Forelimb muscle (tissue), 1 donor: Measurements from ENCODE around the gene ADAMTS12. TPM values are rescaled to one million over a fixed set of nuclear protein-coding genes. Genes with fewer than 3 reads are reported as not detected.

Experiments used
- DNase-seq: peaks from one replicate; pipeline ENCODE4 v3.0.0-alpha.2; 2013; ENCODE audit warnings: low read depth
- polyA plus RNA-seq: library from polyadenylated mRNA; unstranded; fragments of 120-200 nt; gene quantifications from one replicate; pipeline ENCODE4 v1.2.1, GENCODE V29; 2013; ENCODE audit not compliant: insufficient read length

The ADAMTS12 gene
- polyA plus RNA-seq, 1 donor, result 16.8 TPM

DNA sequence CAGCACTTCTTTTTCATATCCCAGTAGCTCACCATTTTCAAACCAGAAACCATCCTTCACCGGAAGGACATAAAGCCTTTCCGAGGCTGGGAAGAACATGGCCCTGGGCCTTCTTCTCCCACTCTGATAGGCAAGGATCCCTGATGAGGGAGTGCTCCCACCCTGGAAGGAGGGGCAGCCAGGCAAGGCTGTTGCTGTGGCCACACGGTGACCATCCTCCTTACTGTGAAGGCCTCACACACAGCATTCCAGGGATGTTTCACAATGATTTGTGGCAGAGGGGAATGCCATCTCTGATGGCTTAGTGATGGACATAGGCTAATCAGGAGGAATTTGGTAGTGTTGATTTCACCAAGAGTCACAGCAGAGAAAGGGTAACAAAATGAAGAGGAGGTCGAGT is 130.7 kb downstream of the ADAMTS12 start:
- DNase-seq, result no peak

DNA sequence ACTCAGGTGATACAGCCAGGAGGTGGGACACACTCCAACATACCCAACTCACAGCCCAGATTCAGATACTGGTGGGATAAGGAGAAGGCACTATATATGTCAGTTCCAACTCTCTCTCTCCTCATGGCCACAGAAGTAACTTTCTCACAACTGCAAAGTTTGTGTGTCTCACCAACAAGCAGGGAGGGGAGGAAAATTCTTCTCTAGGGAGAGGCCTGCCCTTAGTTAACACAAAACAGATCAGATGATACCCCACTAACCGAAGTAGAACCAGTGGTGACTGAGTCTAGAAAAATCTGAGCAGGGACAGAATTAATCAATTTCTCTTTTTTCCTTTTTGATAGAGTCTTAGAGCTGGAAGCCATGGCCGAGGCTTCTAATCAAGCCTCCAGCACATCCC is 133.1 kb downstream of the ADAMTS12 start:
- no peak for DNase-seq

DNA sequence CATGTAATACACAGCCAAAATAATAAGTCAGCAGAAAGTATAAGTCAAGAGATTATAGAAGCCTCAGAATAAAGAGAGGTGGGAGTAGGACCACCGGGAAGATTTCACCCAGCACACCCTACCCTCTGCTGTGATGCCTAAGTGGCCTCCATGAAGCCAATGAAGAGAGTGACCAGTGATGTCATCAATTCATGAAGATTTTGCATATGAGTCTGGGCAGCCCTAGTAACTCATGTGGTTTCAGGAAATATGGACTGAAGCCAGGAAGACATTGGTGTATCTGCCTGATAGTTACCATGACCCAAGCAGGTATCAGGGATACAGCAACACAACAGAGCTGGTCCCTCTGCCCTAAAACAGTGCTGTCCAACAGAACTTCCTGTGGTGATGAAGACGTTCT is 135.3 kb downstream of the ADAMTS12 start:
- DNase-seq, result no peak

DNA sequence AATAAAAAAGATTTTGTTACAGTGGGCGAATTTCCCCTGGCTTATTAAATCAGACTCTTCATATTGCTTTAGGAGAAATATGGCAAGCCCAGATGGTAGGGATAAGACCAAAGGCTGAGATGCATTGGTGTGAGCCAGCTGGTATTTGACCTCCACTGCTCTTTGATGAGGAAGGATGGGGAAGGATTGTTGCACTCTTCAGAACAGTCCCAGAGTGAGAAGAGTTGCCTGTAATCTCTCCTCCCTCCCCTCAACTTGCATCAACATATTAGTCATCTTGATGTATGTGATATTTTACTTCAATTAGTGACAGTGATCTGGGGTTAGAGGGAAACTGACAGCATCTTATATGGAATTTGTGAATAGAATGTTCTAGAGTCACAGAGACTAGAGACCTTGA is 136.6 kb downstream of the ADAMTS12 start:
- no peak for DNase-seq

DNA sequence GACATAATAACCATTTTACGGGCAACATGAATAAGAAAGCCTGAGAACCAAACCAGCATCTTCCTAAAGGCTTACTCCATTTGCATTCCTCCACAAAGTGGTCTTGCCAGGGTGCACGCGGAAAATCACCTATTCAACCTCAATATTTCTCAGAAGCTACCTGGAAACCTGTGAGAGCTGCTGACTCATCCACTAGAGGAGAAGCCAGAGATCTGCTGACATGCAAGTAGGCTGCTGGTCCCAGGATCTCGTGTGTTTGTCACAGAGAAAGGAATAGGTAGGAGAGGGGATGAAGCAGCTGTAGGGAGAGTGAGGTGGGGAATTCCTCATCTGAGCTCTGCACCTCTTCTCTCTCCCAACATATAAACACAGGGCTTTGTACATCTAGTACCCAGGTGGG is 138.1 kb downstream of the ADAMTS12 start:
- DNase-seq, result no peak

DNA sequence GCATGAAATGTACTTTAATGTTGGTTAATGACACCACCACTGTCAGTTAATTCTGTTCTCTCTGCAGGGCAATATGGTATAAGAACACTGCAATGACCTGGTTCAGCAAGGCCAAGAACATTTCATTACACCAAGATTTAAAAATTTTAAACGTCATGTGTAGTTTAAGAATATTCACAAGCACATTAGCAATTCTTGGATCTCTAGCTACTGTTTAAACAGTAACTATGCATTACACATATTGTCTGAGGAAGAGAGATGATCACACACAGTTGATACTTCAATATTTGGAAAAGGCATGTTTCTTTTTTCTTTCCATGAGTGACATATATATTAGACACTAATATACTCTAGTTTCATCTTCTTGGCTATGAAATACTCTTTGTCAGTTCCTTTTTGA is 143.0 kb downstream of the ADAMTS12 start:
- DNase-seq, result no peak

DNA sequence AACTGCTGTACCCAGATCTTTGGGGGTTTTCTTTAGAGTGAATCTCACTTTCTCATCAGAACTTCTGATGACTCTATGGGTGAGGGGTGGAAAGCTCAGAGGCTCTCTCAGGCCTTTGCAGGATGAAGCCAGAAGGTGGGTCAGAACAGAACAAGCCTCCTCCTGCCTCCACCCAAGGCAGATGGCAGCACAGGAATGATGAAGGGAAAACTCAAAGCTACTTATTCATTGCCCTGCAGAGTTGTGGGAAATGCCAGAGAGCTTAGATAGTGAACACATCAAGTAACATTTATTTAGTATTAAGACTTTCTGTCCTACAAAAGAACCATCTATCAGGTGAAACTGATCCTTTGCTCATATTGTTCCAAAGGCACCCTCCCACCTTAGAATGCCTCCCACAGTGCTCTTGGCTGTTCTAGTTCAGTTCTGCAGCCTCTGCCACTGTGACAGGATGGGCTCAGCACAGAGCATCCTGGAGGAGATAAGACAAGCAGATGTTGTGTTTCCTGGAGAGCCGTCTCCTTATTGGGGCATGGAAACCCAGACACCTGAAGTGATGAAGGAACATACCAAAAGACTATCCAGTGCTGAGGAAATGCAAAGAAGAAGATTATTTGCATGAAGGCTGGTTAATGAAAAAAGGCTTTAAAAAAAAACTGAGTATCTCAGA is 146.6 kb downstream of the ADAMTS12 start:
- DNase-seq, result no peak

DNA sequence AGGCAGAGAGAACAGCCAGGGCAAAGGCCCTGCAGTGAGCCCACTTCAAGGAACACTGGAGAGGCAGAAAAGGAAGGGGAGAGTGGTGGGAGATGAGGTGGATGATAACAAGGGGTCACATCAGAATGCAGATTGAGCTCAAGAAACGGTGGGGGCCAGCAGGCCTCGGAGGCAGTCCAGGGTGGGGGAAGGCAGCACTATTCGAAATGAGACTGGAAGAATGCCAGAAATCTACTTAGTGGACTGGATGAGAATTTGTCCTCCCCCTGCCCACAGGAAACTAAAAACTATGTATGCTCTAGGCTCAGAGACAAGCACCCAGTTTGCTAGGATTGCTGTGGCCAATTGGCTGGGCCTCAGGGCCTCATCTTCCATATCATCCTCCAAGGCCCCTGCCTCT is 148.7 kb downstream of the ADAMTS12 start:
- no peak for DNase-seq

DNA sequence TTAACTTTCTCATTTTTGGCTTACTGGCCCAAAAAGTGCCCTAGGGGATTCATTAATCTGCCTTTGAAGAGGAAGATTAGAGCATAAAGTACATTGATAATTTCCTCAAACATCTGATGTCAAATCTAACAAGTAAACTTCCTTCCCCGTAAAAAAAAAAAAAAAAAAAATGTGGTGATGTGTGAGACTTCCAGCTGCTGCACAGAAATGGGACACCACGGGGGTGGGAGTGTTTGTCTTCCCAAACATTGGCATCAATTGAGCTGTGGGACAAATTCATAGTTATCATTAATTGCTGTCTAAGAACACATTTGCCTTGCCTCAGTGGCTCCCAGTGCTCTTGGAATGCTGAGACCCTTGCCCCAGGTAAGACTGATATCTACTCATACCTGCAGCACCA is 149.6 kb downstream of the ADAMTS12 start:
- no peak for DNase-seq

DNA sequence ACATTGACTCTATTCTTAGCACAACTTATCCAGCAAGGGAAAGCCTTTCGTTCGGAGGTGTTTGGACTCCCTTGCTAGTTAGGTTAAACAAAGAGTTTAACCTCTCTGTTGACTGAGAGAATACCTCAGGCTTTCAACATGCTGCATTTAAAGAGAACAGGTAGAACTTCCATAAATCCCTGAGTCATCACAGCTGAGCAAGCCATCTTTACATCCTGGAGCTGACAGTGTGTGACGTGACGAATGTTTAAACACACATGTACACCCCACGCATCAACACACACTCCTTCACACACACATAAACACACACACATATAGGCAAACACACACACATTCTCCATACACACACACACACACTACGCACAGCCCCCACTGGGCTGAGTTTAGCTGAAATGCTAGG is 152.8 kb downstream of the ADAMTS12 start:
- no peak for DNase-seq

DNA sequence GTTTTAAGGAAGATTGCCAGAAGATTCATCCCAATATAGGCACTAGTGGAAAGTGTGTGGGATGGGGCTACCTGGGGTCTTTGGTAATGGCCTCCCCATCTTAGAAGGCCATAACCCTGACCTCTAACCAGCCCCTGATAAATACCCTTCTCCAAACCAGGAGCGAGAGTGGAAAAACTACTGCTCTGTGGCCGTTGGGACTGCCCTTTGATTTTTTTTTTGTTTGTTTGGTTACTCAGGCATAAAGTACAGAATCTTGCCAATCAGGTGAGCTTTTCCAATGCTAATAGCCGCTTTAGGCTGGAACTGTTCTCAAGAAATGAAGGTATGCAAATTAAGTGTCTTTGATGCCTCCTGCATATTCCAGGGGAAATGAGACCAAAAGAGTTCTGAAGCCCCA is 153.7 kb downstream of the ADAMTS12 start:
- no peak for DNase-seq

DNA sequence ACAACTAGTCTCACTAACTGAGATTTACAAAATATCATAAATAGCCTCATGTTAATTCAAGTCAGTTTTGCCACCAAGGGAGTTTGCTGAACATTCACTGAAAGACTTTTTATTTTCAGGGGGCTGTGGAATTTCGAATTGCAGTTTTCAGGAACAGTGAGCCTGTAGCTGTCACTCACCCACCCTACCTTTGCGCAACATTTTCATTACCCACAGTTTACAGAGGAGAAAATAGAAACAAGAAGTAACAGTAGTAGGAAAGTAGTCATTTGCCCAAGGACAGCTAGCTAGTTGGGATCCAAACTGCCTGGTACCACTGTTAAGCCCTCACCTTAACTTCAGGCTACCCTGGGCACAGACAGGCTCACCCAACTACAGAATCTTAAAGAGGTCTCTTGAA is 154.1 kb downstream of the ADAMTS12 start:
- no peak for DNase-seq

DNA sequence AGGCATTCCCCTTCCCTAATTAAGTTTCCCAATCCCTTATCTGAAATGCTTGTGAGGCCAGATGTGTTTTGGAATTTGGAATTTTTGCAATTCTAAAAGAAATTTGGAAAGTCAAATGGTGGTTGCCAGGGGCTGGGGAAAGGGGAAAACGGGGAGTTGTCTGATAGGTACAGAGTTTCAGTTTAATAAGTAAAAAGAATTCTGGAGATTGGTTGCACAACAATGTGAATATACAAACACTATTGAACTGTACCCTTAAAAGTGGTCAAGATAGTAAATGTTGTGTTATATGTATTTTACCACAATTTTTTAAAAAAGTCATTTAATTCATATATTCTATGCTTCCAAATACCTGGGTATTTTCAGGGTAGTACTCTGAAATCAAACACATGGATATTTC is 154.5 kb downstream of the ADAMTS12 start:
- DNase-seq, result no peak

DNA sequence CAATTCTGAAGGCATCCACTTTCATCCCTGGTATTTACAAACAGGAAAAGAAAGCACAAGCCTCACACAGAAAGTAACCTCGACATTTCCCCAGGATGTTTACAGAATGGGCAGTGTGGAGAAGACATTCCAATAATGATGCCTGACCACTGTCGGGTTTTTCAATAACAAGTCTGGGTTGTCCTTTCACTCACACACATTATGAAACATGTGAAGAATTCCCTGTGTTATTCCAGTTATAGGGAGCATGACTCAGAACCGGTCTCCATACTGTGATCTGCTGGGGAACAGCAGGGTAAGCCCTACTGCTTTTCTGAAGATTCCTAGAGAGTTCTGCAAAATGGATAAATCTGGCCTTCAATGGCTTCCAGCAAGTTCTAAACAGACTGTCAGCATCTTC is 155.3 kb downstream of the ADAMTS12 start:
- no peak for DNase-seq

DNA sequence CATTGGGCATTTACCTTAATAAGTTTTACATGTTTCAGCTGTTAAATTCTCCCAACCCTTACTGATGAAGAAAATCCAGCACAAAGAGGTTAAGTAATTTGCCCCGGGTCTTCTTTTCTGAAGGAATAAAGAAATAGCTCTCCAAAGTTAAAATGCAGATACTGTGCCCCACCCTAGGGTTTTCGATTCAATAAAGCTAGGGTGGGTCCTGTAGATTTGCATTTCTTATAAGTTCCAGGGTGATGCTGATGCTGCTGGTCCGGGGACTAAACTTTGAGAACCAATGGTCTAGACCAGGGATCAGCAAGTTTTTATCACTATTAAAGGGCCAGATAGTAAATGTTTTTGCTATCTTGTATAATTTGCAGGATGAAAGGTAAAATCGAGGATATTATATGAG is 156.7 kb downstream of the ADAMTS12 start:
- DNase-seq, result no peak

DNA sequence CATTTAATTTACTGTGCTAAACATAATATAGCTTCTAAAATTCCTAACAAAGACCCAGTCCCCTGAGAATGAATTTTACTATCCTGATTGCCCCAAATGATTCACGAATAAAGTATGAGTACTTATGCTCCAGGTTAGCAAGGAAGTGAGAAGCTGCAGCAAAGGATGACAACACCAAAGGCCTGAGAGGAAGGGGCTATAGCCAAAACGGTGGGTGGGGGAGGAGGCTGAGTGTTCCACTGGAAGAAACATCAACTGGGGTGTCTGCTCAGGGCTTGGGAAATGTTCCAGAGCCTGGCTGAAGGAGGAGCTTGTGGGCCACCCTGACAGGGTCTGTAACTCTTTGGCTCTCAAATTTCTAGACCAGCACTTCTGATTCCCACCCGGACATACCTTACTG is 157.3 kb downstream of the ADAMTS12 start:
- no peak for DNase-seq

DNA sequence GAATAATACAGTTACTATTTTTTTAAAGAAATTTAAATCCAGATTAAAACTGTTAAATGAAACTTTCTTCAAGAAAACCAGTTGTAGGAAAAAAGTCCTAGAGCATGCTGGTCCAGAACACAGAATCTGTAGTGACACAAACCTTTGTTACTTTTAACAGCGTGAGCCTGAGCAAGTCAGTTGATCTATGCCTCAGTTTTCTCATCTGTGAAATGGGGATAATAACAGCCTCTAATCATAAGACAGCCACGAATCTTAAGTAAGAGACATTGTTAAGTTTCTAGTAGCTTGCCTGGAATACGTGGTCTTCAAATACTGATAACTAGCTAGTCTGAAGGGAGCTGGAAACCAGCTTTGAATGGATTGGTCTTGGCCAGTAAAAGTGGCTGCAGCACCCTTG is 158.6 kb downstream of the ADAMTS12 start:
- no peak for DNase-seq

DNA sequence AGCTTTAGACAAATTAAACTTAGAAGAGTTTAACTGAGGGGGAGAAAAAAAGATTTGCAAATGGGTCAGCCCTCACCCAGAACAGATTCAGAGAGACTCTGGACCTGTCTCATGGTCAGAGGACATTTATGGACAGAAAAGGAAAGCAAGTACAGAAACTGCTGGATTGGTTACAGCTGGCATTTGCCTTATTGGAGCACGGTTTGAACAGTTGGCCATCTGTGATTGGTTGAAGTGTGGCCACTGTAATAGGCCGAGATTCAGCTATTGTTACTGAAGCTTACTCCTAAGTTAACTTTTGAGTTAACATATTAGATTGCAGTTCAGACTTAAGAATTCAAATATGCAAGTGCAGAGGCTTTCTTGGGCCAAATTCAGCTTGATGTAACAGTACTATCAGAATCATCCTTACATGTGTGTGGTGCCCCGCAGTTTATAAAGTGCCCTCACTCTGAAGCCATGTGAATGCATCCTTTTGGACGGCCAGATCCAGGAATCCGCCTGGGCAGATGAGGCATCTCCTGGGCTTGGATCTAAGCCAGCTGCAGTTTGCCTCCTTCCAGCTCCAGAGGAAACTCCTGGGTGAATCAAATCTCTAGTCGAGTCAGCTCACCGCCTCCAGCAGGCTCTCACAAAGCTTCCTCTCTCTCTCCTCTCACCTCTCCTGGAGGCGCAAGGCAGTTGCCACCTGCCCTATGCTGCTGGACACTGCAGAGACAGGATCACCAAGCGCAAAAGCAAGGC is 165.2 kb downstream of the ADAMTS12 start:
- DNase-seq, result peak; percentile 70

DNA sequence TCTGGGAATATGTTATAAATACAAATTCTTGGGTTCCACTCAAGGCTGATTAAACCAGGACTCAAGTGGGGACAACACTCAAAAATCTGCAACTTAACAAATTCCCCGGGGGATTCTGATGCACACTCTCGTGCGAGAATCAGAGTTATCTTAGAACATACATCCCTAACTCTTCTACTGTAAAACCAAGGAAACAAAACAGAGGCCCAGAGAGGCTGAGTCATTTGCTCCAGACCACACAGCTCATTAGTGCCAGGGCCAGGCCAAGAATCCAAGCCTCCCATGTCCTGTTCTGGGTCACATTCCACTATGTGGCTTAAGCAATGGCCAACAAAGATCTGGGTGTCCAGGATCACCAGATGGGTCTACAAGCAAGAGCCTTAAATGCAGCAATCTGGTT is 166.0 kb downstream of the ADAMTS12 start:
- DNase-seq, result no peak

DNA sequence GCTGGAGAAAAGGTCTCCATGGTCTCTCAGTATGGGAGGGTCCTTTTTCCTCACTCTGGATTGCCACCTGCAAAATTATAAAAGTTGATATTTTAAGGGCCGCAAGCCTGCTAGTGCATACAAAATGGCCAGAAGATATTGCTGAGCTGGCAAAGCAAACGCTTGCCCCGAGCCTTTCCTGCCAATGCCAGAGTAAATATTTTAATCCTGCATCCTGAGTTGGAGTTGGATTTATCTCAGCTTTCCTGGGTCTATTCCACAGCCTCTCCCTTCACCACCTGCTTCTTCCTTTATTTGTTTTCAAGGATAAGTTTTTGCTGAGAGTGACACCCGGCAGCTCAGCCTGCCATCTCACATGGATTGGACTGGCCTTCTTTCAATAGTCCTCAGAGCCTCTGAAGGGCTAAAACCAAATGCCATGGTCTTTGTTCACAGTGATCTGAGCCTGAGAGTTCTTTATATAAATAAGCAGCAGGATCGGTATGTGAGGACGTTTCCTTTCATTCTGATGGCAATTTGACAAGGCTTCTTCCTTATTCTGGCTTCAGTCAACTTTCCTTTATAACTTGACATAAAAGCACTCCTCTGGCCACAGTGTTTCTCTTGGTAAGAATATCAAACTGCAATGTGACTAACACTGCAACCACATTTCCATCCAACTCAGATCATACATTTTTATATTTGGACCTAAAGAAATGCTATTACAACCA is 170.1 kb downstream of the ADAMTS12 start:
- no peak for DNase-seq

DNA sequence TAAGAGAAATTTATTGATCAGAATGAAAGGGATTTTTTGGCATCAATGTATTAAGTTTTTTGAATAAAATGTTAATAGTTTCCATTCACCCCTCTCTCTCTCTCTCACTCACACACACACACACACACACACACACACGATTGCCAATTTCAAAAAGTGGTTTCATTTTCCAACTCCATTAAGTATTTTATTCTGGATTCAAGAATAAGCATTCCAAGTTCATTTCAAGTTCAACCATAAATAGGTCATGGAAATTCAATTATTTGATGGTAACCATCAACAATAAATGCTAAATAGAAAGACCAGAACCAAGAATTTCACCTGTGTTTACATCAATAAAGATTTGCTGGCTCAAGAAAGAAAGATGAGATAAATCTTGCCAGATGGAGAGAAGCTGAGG is 171.6 kb downstream of the ADAMTS12 start:
- DNase-seq, result no peak

DNA sequence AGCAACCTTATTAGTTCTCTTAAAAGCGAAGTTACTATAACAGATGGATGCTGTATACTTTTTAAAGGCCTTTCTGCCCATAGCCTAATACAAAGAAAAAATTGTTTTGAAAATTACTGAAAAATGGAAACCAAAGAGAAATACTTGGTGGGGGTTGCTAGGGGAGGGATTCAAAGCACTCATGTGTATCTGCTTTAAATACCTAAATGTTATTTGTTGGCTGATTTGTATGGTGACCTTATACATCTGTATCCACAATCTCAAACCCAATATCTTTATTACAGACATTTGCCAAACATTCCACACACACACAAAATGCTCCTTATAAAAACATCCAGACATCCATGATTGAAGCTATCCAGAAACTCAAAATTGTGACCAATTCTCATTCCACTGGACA is 172.0 kb downstream of the ADAMTS12 start:
- no peak for DNase-seq

DNA sequence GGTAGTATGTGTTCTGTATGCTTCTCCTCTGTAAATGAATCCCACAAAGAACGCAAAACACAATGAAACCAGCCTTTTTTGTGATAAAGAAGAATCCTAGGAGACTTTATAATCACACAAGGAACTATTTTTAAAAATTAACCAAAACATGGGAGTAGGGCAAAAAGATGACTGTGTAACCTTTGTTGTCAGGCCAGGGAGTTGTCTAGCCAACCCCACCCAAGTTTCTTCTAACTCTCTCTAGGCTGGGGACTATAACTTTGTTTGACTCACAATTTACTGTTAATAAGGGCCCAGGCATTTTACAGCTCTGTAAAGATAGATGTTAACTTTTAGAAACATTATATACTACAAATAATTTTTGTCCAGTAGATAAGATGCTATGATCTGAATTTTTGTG is 176.1 kb downstream of the ADAMTS12 start:
- DNase-seq, result no peak
